HL-60 (cell line): ENCODE results near the gene ACAA1.

Experiments used
- DNase-seq, 2 experiments: peaks; one replicate each; pipeline ENCODE4 v3.0.0-alpha.2; 2010 to 2020; ENCODE audit warnings: low read depth in 1 of 2, low spot score in 1 of 2
- H3K27ac ChIP-seq: fragments of 250-450 bp; sonication (Bioruptor Pico); replicated peaks from 2 replicates; pipeline ENCODE4 v1.5.1; 2020; ENCODE audit warnings: mild to moderate bottlenecking, moderate library complexity
- H3K27me3 ChIP-seq: fragments of 250-450 bp; sonication (Bioruptor Pico); 2 replicates; pipeline ENCODE4 v1.5.1; 2021; ENCODE audit warnings: mild to moderate bottlenecking, moderate library complexity; ENCODE audit not compliant: insufficient read depth, poor library complexity, severe bottlenecking
- H3K4me3 ChIP-seq: replicated peaks from 2 replicates; pipeline ENCODE4 v1.5.1; 2011; ENCODE audit warnings: mild to moderate bottlenecking, control low read depth, low read length; ENCODE audit not compliant: insufficient read depth
- GABPA ChIP-seq: IDR thresholded peaks from 2 replicates; pipeline ENCODE4 v1.6.1; 2012; ENCODE audit warnings: low read depth
- POLR2AphosphoS5 ChIP-seq: IDR thresholded peaks from 2 replicates; pipeline ENCODE4 v1.6.1; 2012; ENCODE audit warnings: low read depth
- SPI1 ChIP-seq: IDR thresholded peaks from 2 replicates; pipeline ENCODE4 v1.6.1; 2012; ENCODE audit warnings: low read depth, mild to moderate bottlenecking, borderline replicate concordance
- TF ChIP-seq, protein P1 (sequence below): IDR thresholded peaks from one replicate; pipeline ENCODE4 v1.5.1; 2011; ENCODE audit warnings: low read length, control low read depth, inconsistent platforms; ENCODE audit not compliant: insufficient read depth
- TF ChIP-seq, protein P2 (sequence below): IDR thresholded peaks from 2 replicates; pipeline ENCODE4 v1.6.1; 2012; ENCODE audit warnings: low read depth; ENCODE audit not compliant: insufficient replicate concordance

ACAA1 gene

DNA sequence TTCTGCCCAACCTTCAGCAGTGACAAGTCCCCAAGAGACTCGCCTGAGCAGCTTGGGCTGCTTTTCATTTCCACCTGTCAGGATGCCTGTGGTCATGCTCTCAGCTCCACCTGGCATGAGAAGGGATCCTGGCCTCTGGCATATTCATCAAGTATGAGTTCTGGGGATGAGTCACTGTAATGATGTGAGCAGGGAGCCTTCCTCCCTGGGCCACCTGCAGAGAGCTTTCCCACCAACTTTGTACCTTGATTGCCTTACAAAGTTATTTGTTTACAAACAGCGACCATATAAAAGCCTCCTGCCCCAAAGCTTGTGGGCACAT, 5.0 kb upstream of the ACAA1 start:
- H3K27ac ChIP-seq: no peak overlapping the region
- no peak overlapping the region for H3K4me3 ChIP-seq
- no peak for DNase-seq
- TF ChIP-seq GABPA (no peak), SPI1 (no peak), POLR2AphosphoS5 (no peak)
- TF ChIP-seq, protein P1, sequence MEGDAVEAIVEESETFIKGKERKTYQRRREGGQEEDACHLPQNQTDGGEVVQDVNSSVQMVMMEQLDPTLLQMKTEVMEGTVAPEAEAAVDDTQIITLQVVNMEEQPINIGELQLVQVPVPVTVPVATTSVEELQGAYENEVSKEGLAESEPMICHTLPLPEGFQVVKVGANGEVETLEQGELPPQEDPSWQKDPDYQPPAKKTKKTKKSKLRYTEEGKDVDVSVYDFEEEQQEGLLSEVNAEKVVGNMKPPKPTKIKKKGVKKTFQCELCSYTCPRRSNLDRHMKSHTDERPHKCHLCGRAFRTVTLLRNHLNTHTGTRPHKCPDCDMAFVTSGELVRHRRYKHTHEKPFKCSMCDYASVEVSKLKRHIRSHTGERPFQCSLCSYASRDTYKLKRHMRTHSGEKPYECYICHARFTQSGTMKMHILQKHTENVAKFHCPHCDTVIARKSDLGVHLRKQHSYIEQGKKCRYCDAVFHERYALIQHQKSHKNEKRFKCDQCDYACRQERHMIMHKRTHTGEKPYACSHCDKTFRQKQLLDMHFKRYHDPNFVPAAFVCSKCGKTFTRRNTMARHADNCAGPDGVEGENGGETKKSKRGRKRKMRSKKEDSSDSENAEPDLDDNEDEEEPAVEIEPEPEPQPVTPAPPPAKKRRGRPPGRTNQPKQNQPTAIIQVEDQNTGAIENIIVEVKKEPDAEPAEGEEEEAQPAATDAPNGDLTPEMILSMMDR: no peak
- TF ChIP-seq, protein P2, sequence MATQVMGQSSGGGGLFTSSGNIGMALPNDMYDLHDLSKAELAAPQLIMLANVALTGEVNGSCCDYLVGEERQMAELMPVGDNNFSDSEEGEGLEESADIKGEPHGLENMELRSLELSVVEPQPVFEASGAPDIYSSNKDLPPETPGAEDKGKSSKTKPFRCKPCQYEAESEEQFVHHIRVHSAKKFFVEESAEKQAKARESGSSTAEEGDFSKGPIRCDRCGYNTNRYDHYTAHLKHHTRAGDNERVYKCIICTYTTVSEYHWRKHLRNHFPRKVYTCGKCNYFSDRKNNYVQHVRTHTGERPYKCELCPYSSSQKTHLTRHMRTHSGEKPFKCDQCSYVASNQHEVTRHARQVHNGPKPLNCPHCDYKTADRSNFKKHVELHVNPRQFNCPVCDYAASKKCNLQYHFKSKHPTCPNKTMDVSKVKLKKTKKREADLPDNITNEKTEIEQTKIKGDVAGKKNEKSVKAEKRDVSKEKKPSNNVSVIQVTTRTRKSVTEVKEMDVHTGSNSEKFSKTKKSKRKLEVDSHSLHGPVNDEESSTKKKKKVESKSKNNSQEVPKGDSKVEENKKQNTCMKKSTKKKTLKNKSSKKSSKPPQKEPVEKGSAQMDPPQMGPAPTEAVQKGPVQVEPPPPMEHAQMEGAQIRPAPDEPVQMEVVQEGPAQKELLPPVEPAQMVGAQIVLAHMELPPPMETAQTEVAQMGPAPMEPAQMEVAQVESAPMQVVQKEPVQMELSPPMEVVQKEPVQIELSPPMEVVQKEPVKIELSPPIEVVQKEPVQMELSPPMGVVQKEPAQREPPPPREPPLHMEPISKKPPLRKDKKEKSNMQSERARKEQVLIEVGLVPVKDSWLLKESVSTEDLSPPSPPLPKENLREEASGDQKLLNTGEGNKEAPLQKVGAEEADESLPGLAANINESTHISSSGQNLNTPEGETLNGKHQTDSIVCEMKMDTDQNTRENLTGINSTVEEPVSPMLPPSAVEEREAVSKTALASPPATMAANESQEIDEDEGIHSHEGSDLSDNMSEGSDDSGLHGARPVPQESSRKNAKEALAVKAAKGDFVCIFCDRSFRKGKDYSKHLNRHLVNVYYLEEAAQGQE: no peak
- H3K27me3 ChIP-seq: no peaks in the 10 kb centered on the region

DNA sequence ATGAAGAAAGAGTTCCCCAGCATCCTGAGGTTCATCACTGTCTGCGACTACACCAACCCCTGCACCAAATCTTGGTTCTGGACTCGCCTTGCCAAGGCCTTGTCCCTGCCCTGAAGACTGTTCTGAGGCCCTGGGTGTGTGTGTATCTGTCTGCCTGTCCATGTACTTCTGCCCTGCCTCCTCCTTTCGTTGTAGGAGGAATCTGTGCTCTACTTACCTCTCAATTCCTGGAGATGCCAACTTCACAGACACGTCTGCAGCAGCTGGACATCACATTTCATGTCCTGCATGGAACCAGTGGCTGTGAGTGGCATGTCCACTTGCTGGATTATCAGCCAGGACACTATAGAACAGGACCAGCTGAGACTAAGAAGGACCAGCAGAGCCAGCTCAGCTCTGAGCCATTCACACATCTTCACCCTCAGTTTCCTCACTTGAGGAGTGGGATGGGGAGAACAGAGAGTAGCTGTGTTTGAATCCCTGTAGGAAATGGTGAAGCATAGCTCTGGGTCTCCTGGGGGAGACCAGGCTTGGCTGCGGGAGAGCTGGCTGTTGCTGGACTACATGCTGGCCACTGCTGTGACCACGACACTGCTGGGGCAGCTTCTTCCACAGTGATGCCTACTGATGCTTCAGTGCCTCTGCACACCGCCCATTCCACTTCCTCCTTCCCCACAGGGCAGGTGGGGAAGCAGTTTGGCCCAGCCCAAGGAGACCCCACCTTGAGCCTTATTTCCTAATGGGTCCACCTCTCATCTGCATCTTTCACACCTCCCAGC, 4.4 kb upstream of the ACAA1 start:
- H3K27ac ChIP-seq: no peak overlapping the region
- no peak for TF ChIP-seq GABPA
- TF ChIP-seq, protein P1: no peak
- TF ChIP-seq, protein P2: no peak
- TF ChIP-seq POLR2AphosphoS5: no peak
- TF ChIP-seq SPI1: no peak
- no peak for DNase-seq
- no peak overlapping the region for H3K4me3 ChIP-seq
- no peaks in the 10 kb centered on the region for H3K27me3 ChIP-seq

DNA sequence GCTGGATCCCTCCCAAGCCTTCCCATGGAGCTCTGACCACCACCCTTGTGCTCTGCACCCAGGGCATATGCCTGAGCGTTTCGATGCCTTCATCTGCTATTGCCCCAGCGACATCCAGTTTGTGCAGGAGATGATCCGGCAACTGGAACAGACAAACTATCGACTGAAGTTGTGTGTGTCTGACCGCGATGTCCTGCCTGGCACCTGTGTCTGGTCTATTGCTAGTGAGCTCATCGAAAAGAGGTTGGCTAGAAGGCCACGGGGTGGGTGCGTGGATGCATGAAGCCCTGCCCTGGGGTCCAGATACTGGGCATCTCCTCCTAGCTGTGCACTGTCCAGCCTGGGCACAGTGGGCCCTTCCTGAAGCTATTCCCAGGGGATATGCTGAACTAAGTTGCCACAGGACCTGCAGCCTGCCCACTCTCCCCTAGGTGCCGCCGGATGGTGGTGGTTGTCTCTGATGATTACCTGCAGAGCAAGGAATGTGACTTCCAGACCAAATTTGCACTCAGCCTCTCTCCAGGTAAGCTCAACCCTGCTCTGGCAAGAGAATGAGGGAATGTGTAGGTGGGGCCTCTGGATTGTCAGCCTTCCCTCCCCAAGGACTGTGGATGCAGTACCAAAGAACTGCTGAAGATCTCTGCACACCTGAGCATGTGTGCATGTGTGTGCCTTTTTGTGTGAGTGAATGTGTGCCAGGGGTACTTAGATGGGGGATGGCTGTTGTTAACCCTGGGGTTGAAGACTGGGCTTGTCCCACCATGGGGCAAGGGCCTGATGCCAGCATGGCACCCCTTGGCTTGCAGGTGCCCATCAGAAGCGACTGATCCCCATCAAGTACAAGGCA, 3.6 kb upstream of the ACAA1 start:
- H3K4me3 ChIP-seq: no peak overlapping the region
- H3K27ac ChIP-seq: no peak overlapping the region
- no peak for DNase-seq
- no peaks in the 10 kb centered on the region for H3K27me3 ChIP-seq
- TF ChIP-seq, protein P1: no peak
- TF ChIP-seq GABPA (no peak), SPI1 (no peak), POLR2AphosphoS5 (no peak)
- TF ChIP-seq, protein P2: no peak
